MCF 10A (cell line): Measurements from ENCODE around the gene PLCB1. TPM values are rescaled to one million over a fixed set of nuclear protein-coding genes. Genes with fewer than 3 reads are reported as not detected.
A peak's percentile ranks its signal among the peaks of the same experiment; 100 is the strongest.

Source experiments
- BruUV-seq: library from RNA; stranded (reverse); fragments of 400-500 nt; replicated peaks from 2 replicates; lab custom pipeline; 2021; lab: Mats Ljungman, UMichigan
- CTCF ChIA-PET: fragments of 300-600 bp; sonication (Branson Sonifier 250); formaldehyde crosslinking; extraction: SDS; loops from one replicate; lab custom pipeline; 2021; ENCODE audit warnings: antibody characterized with exemption, inconsistent platforms; lab: Yijun Ruan, JAX
- POLR2A ChIA-PET: fragments of 300-600, 350-650 bp; sonication (Branson Sonifier 250); formaldehyde crosslinking; extraction: SDS; loops from one replicate; lab custom pipeline; 2020; ENCODE audit warnings: antibody characterized with exemption, inconsistent platforms; lab: Yijun Ruan, JAX
- DNase-seq: peaks from one replicate; pipeline ENCODE4 v3.0.0-alpha.2; 2018; ENCODE audit not compliant: unreplicated experiment
- H3K27ac Mint-ChIP-seq: one replicate; pipeline ENCODE4 v1.8.0; 2022; ENCODE audit warnings: mild to moderate bottlenecking, low read depth, mixed read lengths; ENCODE audit not compliant: unreplicated experiment
- H3K27me3 Mint-ChIP-seq: one replicate; pipeline ENCODE4 v1.8.0; 2022; ENCODE audit warnings: mixed read lengths; ENCODE audit not compliant: insufficient read depth, unreplicated experiment
- H3K36me3 Mint-ChIP-seq: one replicate; pipeline ENCODE4 v1.8.0; 2022; ENCODE audit warnings: mild to moderate bottlenecking, moderate library complexity, mixed read lengths; ENCODE audit not compliant: insufficient read depth, unreplicated experiment
- H3K4me1 Mint-ChIP-seq: one replicate; pipeline ENCODE4 v1.8.0; 2022; ENCODE audit warnings: mixed read lengths; ENCODE audit not compliant: insufficient read depth, unreplicated experiment
- H3K4me3 Mint-ChIP-seq: one replicate; pipeline ENCODE4 v1.8.0; 2022; ENCODE audit warnings: mild to moderate bottlenecking, moderate library complexity, mixed read lengths; ENCODE audit not compliant: unreplicated experiment
- H3K9me3 Mint-ChIP-seq: one replicate; pipeline ENCODE4 v1.8.0; 2022; ENCODE audit warnings: mixed read lengths; ENCODE audit not compliant: unreplicated experiment
- intact Hi-C: fragments of 100-400 bp; cut with micrococcal nuclease; formaldehyde crosslinking; loops from 2 replicates; pipeline ENCODE4 v1.14.1; 2022
- total RNA-seq: library from RNA; stranded (reverse); gene quantifications from 2 replicates; pipeline ENCODE4 v1.2.3, GENCODE V29; 2022
- TF ChIP-seq, protein P1 (sequence below): fragments of 200-600 bp; IDR thresholded peaks from one replicate; pipeline ENCODE4 v1.8.0; 2022; ENCODE audit warnings: antibody characterized with exemption, mild to moderate bottlenecking; ENCODE audit not compliant: unreplicated experiment

The PLCB1 gene
- total RNA-seq, 1 experiment from 2014 or later = 5.9 TPM

DNA sequence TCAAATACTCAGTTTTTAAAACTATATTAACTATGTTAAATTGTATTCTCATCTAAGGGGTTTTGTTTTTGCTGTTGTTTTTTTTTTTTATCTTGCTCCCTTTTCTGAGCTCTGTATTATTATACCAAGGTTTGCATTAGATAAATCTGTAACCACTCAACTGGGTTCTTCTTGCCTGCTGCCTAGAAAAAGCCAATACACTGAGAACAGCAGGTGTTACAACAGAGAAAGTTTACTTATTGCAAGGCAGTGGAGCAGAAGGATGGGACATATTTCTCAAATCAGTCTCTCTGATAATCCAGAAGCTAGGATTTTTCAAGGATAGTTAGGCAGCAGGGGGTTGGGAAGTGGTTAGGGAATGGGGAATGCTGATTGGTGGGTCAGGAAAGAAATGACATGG lies 558.0 kb downstream of the PLCB1 start:
- no peaks in the 10 kb centered on the region for H3K9me3 Mint-ChIP-seq
- no peak for DNase-seq
- no peak overlapping the region for H3K4me3 Mint-ChIP-seq
- H3K27me3 Mint-ChIP-seq = no peaks in the 10 kb centered on the region
- H3K27ac Mint-ChIP-seq = no peak overlapping the region
- TF ChIP-seq, protein P1, sequence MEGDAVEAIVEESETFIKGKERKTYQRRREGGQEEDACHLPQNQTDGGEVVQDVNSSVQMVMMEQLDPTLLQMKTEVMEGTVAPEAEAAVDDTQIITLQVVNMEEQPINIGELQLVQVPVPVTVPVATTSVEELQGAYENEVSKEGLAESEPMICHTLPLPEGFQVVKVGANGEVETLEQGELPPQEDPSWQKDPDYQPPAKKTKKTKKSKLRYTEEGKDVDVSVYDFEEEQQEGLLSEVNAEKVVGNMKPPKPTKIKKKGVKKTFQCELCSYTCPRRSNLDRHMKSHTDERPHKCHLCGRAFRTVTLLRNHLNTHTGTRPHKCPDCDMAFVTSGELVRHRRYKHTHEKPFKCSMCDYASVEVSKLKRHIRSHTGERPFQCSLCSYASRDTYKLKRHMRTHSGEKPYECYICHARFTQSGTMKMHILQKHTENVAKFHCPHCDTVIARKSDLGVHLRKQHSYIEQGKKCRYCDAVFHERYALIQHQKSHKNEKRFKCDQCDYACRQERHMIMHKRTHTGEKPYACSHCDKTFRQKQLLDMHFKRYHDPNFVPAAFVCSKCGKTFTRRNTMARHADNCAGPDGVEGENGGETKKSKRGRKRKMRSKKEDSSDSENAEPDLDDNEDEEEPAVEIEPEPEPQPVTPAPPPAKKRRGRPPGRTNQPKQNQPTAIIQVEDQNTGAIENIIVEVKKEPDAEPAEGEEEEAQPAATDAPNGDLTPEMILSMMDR = no peak
- H3K36me3 Mint-ChIP-seq = no peaks in the 10 kb centered on the region
- BruUV-seq = no TSS peak
- POLR2A ChIA-PET = interaction anchor here (0.6 kb wide), 1 partner anchor 13 kb away, joined by 3 read pairs; no protein-coding TSS in a partner anchor
- CTCF ChIA-PET = interaction anchor here (1.0 to 2.9 kb wide), 3 partner anchors 14 to 60 kb away, joined by 3 to 8 read pairs (median 7); no protein-coding TSS in a partner anchor
- intact Hi-C loops = no loop called here
- no peaks in the 10 kb centered on the region for H3K4me1 Mint-ChIP-seq

DNA sequence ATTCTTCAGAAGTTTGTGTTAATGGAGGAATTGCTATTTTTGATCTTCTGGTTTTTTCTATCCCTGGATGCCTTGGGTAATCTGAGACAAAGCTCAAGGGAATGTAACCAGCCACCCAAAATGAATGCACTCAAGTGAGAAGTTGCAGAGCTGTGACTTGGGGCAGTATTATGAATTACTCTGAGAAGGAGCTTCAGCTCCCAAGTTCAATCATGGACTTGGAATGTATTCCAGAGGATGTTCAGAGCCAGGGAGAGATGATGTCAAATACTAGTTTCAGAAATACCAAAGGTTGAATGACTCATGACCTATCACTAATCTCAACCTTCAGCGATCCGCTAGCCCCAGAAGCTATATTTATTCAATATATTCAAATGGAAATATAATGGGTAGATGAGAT lies 561.6 kb downstream of the PLCB1 start:
- intact Hi-C loops = no loop called here
- Mint-ChIP-seq H3K4me3 (no peak overlapping the region), H3K4me1 (no peaks in the 10 kb centered on the region), H3K36me3 (no peaks in the 10 kb centered on the region), H3K27ac (no peak overlapping the region), H3K9me3 (no peaks in the 10 kb centered on the region), H3K27me3 (no peaks in the 10 kb centered on the region)
- TF ChIP-seq, protein P1 = no peak
- peak; percentile 6 for DNase-seq
- no TSS peak for BruUV-seq
- CTCF ChIA-PET = no interaction called here
- POLR2A ChIA-PET = no interaction called here

DNA sequence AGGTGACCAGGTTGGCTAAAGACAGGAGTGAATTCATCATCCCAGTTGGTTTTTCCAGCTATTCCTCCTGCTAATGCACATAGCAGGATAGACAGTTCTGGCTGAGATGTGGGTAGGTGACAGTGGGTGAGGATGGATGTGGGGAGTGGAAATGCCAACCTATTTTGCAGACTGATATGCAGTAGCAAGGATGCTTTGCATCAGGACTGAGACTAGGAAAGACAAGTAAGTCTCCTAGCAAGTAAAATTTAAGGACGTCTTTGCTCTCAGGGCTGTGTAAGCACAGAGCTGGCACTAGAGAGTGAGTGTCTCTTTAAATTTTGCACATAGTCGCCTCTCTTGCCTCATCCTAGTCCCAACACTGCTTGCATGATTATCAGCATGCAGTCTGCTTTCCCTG lies 568.7 kb downstream of the PLCB1 start:
- Mint-ChIP-seq H3K36me3 (no peaks in the 10 kb centered on the region), H3K27me3 (no peaks in the 10 kb centered on the region), H3K4me3 (no peak overlapping the region), H3K27ac (no peak overlapping the region), H3K4me1 (no peaks in the 10 kb centered on the region), H3K9me3 (peaks cover 6% of the 10 kb centered on the region)
- no peak for DNase-seq
- intact Hi-C loops = no loop called here
- ChIA-PET CTCF (no interaction called here), POLR2A (no interaction called here)
- TF ChIP-seq, protein P1 = no peak
- no TSS peak for BruUV-seq

DNA sequence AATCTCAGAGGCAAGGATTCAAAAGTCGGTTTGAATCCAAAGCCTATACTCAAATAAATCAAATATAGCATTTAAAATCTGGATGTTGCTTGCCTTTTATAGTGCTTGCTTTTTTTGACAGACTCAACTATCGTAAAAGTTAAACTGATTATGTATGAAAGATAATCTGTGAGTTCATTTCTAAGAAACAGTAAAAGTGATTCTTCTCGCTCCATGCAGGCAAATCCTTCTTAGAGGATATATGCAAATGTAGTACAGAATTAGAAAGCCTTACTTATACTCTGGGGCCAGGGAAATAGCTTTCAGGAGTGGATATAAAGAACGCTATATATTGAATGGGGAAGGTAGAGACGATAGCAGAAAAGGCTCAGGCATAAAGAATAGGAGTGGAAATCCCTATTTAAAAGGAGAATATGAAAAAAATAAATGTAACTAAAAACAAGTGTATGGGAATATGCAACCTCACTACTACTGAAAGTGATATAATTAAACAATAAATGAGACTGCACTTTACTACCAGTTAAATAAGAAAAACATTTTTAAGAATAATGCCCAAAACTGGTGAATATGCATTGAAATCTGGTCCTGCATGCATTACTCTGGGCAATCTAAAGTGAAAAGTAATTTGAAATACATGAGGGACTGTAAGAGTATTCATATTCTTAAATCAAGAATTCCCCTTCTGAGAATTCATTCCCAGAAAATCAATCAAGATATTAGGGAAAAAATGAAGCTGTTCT lies 575.1 kb downstream of the PLCB1 start:
- H3K4me1 Mint-ChIP-seq = no peaks in the 10 kb centered on the region
- H3K27me3 Mint-ChIP-seq = no peaks in the 10 kb centered on the region
- no peak for DNase-seq
- POLR2A ChIA-PET = no interaction called here
- TF ChIP-seq, protein P1 = no peak
- H3K27ac Mint-ChIP-seq = no peak overlapping the region
- CTCF ChIA-PET = interaction anchor here (0.5 to 13.8 kb wide), 3 partner anchors 13 to 1828 kb away, joined by 3 to 138 read pairs (median 6); no protein-coding TSS in a partner anchor
- no peaks in the 10 kb centered on the region for H3K36me3 Mint-ChIP-seq
- no peak overlapping the region for H3K4me3 Mint-ChIP-seq
- no TSS peak for BruUV-seq
- intact Hi-C loops = no loop called here
- peaks cover 7% of the 10 kb centered on the region for H3K9me3 Mint-ChIP-seq
